Activated naive CD4-positive, alpha-beta T cell treated with anti-CD3 and anti-CD28 coated beads for 36 hours (primary cell): ENCODE measurements around the gene CAPNS2. TPM values are rescaled to one million over a fixed set of nuclear protein-coding genes. Genes with fewer than 3 reads are reported as not detected.

Experiments used
- CTCF ChIA-PET: fragments of 350-600 bp; sonication (Branson Sonifier 250); formaldehyde crosslinking; loops from one replicate; lab custom pipeline; 2021; ENCODE audit warnings: antibody characterized with exemption; lab: Charles Lee
- DNase-seq: peaks from one replicate; pipeline ENCODE4 v3.0.0-alpha.2; 2020
- H3K27ac Mint-ChIP-seq: one replicate; pipeline ENCODE4 v1.8.0; 2021; ENCODE audit warnings: mild to moderate bottlenecking, mixed read lengths
- H3K27me3 Mint-ChIP-seq: one replicate; pipeline ENCODE4 v1.8.0; 2021; ENCODE audit warnings: low read depth, mixed read lengths
- H3K36me3 Mint-ChIP-seq: one replicate; pipeline ENCODE4 v1.8.0; 2021; ENCODE audit warnings: low read depth, mixed read lengths
- H3K4me1 Mint-ChIP-seq: one replicate; pipeline ENCODE4 v1.8.0; 2021; ENCODE audit warnings: low read depth, mixed read lengths
- H3K4me3 Mint-ChIP-seq: one replicate; pipeline ENCODE4 v1.8.0; 2021; ENCODE audit warnings: mild to moderate bottlenecking, moderate library complexity, mixed read lengths
- H3K9me3 Mint-ChIP-seq: one replicate; pipeline ENCODE4 v1.8.0; 2021; ENCODE audit warnings: mixed read lengths
- intact Hi-C: fragments of 100-400 bp; cut with micrococcal nuclease; formaldehyde crosslinking; loops from one replicate; pipeline ENCODE4 v1.15.1; 2023
- total RNA-seq, 2 experiments: library from RNA; stranded (reverse); gene quantifications; one replicate each; pipeline ENCODE4 v1.2.3, GENCODE V29; 2021

The CAPNS2 gene
- total RNA-seq, 2 experiments from 2014 or later: not detected

- DNase-seq: no peak
- CTCF ChIA-PET: no interaction called here
- Mint-ChIP-seq H3K36me3 (no peaks in the 10 kb centered on the region), H3K9me3 (no peaks in the 10 kb centered on the region), H3K27ac (no peak overlapping the region), H3K27me3 (peaks cover 8% of the 10 kb centered on the region), H3K4me1 (no peaks in the 10 kb centered on the region), H3K4me3 (no peak overlapping the region)
- intact Hi-C loops: no loop called here
These were observed 3.7 kb downstream of the CAPNS2 start for GRCh38 chr16:55570159-55570558.

GRCh38 chr16:55571191-55571897, 4.9 kb downstream of the CAPNS2 start:
- CTCF ChIA-PET: no interaction called here
- Mint-ChIP-seq H3K27ac (no peak overlapping the region), H3K9me3 (no peaks in the 10 kb centered on the region), H3K27me3 (peaks cover 8% of the 10 kb centered on the region), H3K4me3 (no peak overlapping the region), H3K36me3 (no peaks in the 10 kb centered on the region), H3K4me1 (no peaks in the 10 kb centered on the region)
- intact Hi-C loops: no loop called here
- DNase-seq: no peak

- Mint-ChIP-seq H3K4me1 (no peaks in the 10 kb centered on the region), H3K4me3 (no peak overlapping the region), H3K9me3 (no peaks in the 10 kb centered on the region), H3K36me3 (no peaks in the 10 kb centered on the region), H3K27ac (no peak overlapping the region), H3K27me3 (peaks cover 8% of the 10 kb centered on the region)
- CTCF ChIA-PET: no interaction called here
- DNase-seq: no peak
- intact Hi-C loops: no loop called here
These were observed 6.0 kb downstream of the CAPNS2 start for GRCh38 chr16:55572439-55572838.

GRCh38 chr16:55574811-55575210, 8.3 kb downstream of the CAPNS2 start:
- Mint-ChIP-seq H3K9me3 (no peaks in the 10 kb centered on the region), H3K4me3 (no peak overlapping the region), H3K27ac (no peak overlapping the region), H3K27me3 (peaks cover 3% of the 10 kb centered on the region), H3K36me3 (no peaks in the 10 kb centered on the region), H3K4me1 (no peaks in the 10 kb centered on the region)
- intact Hi-C loops: no loop called here
- CTCF ChIA-PET: no interaction called here
- no peak for DNase-seq

- CTCF ChIA-PET: interaction anchor here (0.6 to 1.7 kb wide), 2 partner anchors 110 to 746 kb away, joined by 4 read pairs; no protein-coding TSS in a partner anchor
- Mint-ChIP-seq H3K27me3 (peaks cover 3% of the 10 kb centered on the region), H3K27ac (no peak overlapping the region), H3K36me3 (no peaks in the 10 kb centered on the region), H3K4me1 (no peaks in the 10 kb centered on the region), H3K9me3 (no peaks in the 10 kb centered on the region), H3K4me3 (no peak overlapping the region)
- intact Hi-C loops: no loop called here
- no peak for DNase-seq
These were observed 9.0 kb downstream of the CAPNS2 start for GRCh38 chr16:55575496-55575895.

- no peak for DNase-seq
- intact Hi-C loops: no loop called here
- Mint-ChIP-seq H3K27ac (no peak overlapping the region), H3K4me1 (no peaks in the 10 kb centered on the region), H3K27me3 (peaks cover 3% of the 10 kb centered on the region), H3K9me3 (no peaks in the 10 kb centered on the region), H3K36me3 (no peaks in the 10 kb centered on the region), H3K4me3 (no peak overlapping the region)
- CTCF ChIA-PET: interaction anchor here (1.7 kb wide), 1 partner anchor 111 kb away, joined by 4 read pairs; no protein-coding TSS in a partner anchor
These were observed 9.9 kb downstream of the CAPNS2 start for GRCh38 chr16:55576384-55576783.

- no peak for DNase-seq
- no peaks in the 10 kb centered on the region for H3K4me1 Mint-ChIP-seq
- intact Hi-C loops: no loop called here
- peaks cover 3% of the 10 kb centered on the region for H3K27me3 Mint-ChIP-seq
- no peaks in the 10 kb centered on the region for H3K36me3 Mint-ChIP-seq
- no peak overlapping the region for H3K4me3 Mint-ChIP-seq
- CTCF ChIA-PET: no interaction called here
- no peak overlapping the region for H3K27ac Mint-ChIP-seq
- H3K9me3 Mint-ChIP-seq: no peaks in the 10 kb centered on the region
These were observed 11.4 kb downstream of the CAPNS2 start for GRCh38 chr16:55577887-55578286.

GRCh38 chr16:55585631-55586030, 19.1 kb downstream of the CAPNS2 start:
- CTCF ChIA-PET: no interaction called here
- Mint-ChIP-seq H3K9me3 (no peaks in the 10 kb centered on the region), H3K27me3 (peaks cover 5% of the 10 kb centered on the region), H3K36me3 (no peaks in the 10 kb centered on the region), H3K4me1 (no peaks in the 10 kb centered on the region), H3K27ac (no peak overlapping the region), H3K4me3 (no peak overlapping the region)
- no peak for DNase-seq
- intact Hi-C loops: no loop called here

- no peaks in the 10 kb centered on the region for H3K36me3 Mint-ChIP-seq
- CTCF ChIA-PET: no interaction called here
- intact Hi-C loops: no loop called here
These were observed 22.3 kb downstream of the CAPNS2 start for GRCh38 chr16:55588799-55589198.

GRCh38 chr16:55592306-55592705, 25.8 kb downstream of the CAPNS2 start:
- CTCF ChIA-PET: no interaction called here
- Mint-ChIP-seq H3K4me1 (no peaks in the 10 kb centered on the region), H3K9me3 (no peaks in the 10 kb centered on the region), H3K4me3 (no peak overlapping the region), H3K27ac (no peak overlapping the region), H3K36me3 (no peaks in the 10 kb centered on the region), H3K27me3 (peaks cover 8% of the 10 kb centered on the region)
- intact Hi-C loops: no loop called here
- no peak for DNase-seq

More at GRCh38 chr16:55588799-55589198, 22.3 kb downstream of the CAPNS2 start:
- no peak for DNase-seq
- H3K4me1 Mint-ChIP-seq: no peaks in the 10 kb centered on the region
- no peak overlapping the region for H3K4me3 Mint-ChIP-seq
- H3K27me3 Mint-ChIP-seq: peaks cover 8% of the 10 kb centered on the region
- no peaks in the 10 kb centered on the region for H3K9me3 Mint-ChIP-seq
- H3K27ac Mint-ChIP-seq: no peak overlapping the region

GRCh38 chr16:55597928-55598327, 31.4 kb downstream of the CAPNS2 start:
- H3K27me3 Mint-ChIP-seq: peaks cover 6% of the 10 kb centered on the region
- no peak overlapping the region for H3K4me3 Mint-ChIP-seq
- H3K4me1 Mint-ChIP-seq: no peaks in the 10 kb centered on the region
- no peak overlapping the region for H3K27ac Mint-ChIP-seq
- H3K9me3 Mint-ChIP-seq: no peaks in the 10 kb centered on the region
- H3K36me3 Mint-ChIP-seq: no peaks in the 10 kb centered on the region
- no peak for DNase-seq
- CTCF ChIA-PET: no interaction called here
- intact Hi-C loops: no loop called here

GRCh38 chr16:55605754-55606336, 39.4 kb downstream of the CAPNS2 start:
- no peaks in the 10 kb centered on the region for H3K36me3 Mint-ChIP-seq
- DNase-seq: no peak
- H3K27ac Mint-ChIP-seq: no peak overlapping the region
- H3K27me3 Mint-ChIP-seq: peaks cover 3% of the 10 kb centered on the region
- no peak overlapping the region for H3K4me3 Mint-ChIP-seq
- peaks cover 9% of the 10 kb centered on the region for H3K9me3 Mint-ChIP-seq
- CTCF ChIA-PET: no interaction called here
- no peaks in the 10 kb centered on the region for H3K4me1 Mint-ChIP-seq
- intact Hi-C loops: no loop called here
